HCT116 (cell line): ENCODE results near the gene SDC1. TPM values are rescaled to one million over a fixed set of nuclear protein-coding genes. Genes with fewer than 3 reads are reported as not detected.

Experiments used
- ATAC-seq: fragments of 200-7000 bp; cut with Tn5 transposase; 2 replicates; pipeline ENCODE4 v1.9.1; 2020; ENCODE audit warnings: mild to moderate bottlenecking, moderate library complexity
- BruUV-seq: library from RNA; stranded (reverse); fragments of 400-500 nt; replicated peaks from 2 replicates; lab custom pipeline; 2021; lab: Mats Ljungman, UMichigan
- CTCF ChIA-PET: fragments of 300-600 bp; sonication (Branson Sonifier 250); formaldehyde crosslinking; loops from one replicate; lab custom pipeline; 2021; ENCODE audit warnings: antibody characterized with exemption; lab: Charles Lee
- POLR2A ChIA-PET: fragments of 300-600, 350-600 bp; sonication (Branson Sonifier 250); formaldehyde crosslinking; loops from one replicate; lab custom pipeline; 2021; ENCODE audit warnings: antibody characterized with exemption; lab: Charles Lee
- RAD21 ChIA-PET, 2 experiments: fragments of 300-600 bp; sonication (Branson Sonifier 250); formaldehyde crosslinking; loops; one replicate each; lab custom pipeline; 2023; ENCODE audit warnings: low total read pairs in 2 of 2; ENCODE audit not compliant: uncharacterized antibody in 2 of 2, unreplicated experiment in 2 of 2, low non-redundant PET in 1 of 2; lab: Charles Lee
- DNase-seq: peaks from one replicate; pipeline ENCODE4 v3.0.0-alpha.2; 2010; ENCODE audit warnings: low read depth, low spot score
- H2AFZ ChIP-seq: fragments of 200-600 bp; shearing (Covaris generic), sonication (generic); 2 replicates; pipeline ENCODE4 v1.6.1; 2017; ENCODE audit warnings: low read depth, mixed run types, mixed read lengths, antibody characterized with exemption, low read length; ENCODE audit not compliant: poor library complexity, severe bottlenecking
- H3K27ac ChIP-seq: 2 replicates; pipeline ENCODE4 v1.5.1; 2012; ENCODE audit warnings: low read depth, low read length
- H3K27me3 ChIP-seq: fragments of 200-600 bp; sonication (generic); 2 replicates; pipeline ENCODE4 v1.6.1; 2016; ENCODE audit warnings: mixed run types, low read length, mixed read lengths; ENCODE audit not compliant: insufficient read depth
- H3K36me3 ChIP-seq, 2 experiments: fragments of 200-500 bp in 1 of 2; fragments of 200-600 bp in 1 of 2; sonication (Bioruptor generic) in 1 of 2; sonication (generic) in 1 of 2; 2 replicates each; pipeline versions ENCODE4 v1.5.1 to v1.6.1; 2014 to 2016; ENCODE audit warnings: low read length in 2 of 2, inconsistent platforms in 1 of 2, mixed read lengths in 1 of 2, mixed run types in 1 of 2; ENCODE audit not compliant: insufficient read depth in 2 of 2, control insufficient read depth in 1 of 2
- H3K4me1 ChIP-seq, 2 experiments: fragments of 200-600 bp in 1 of 2; sonication (generic) in 1 of 2; 2 replicates each; pipeline versions ENCODE4 v1.5.1 to v1.6.1; 2012 to 2017; ENCODE audit warnings: low read length in 2 of 2, inconsistent platforms in 1 of 2, mild to moderate bottlenecking in 1 of 2, mixed read lengths in 1 of 2, mixed run types in 1 of 2, moderate library complexity in 1 of 2; ENCODE audit not compliant: insufficient read depth in 2 of 2, control insufficient read depth in 1 of 2
- H3K4me2 ChIP-seq: fragments of 200-600 bp; sonication (generic); 2 replicates; pipeline ENCODE4 v1.6.1; 2017; ENCODE audit warnings: mixed run types, low read length, mixed read lengths
- H3K4me3 ChIP-seq, 2 experiments: fragments of 200-600 bp in 1 of 2; sonication (generic) in 1 of 2; replicated peaks in 1 of 2; 2 replicates each; pipeline ENCODE4 v1.5.1; 2011 to 2016; ENCODE audit warnings: low read length in 2 of 2, control low read depth in 1 of 2, low read depth in 1 of 2, mild to moderate bottlenecking in 1 of 2, mixed read lengths in 1 of 2, mixed run types in 1 of 2
- H3K79me2 ChIP-seq: fragments of 200-600 bp; sonication (generic); 2 replicates; pipeline ENCODE4 v1.6.1; 2017; ENCODE audit warnings: mild to moderate bottlenecking, mixed run types, low read length, moderate library complexity, mixed read lengths; ENCODE audit not compliant: insufficient read depth
- H3K9ac ChIP-seq: fragments of 200-600 bp; sonication (generic); 2 replicates; pipeline ENCODE4 v1.6.1; 2016; ENCODE audit warnings: low read length, mixed read lengths
- H3K9me2 ChIP-seq: fragments of 200-600 bp; sonication (generic), shearing (Covaris generic); 2 replicates; pipeline ENCODE4 v1.6.1; 2017; ENCODE audit warnings: mixed run types, mild to moderate bottlenecking, moderate library complexity; ENCODE audit not compliant: insufficient read depth
- H3K9me3 ChIP-seq, 2 experiments: fragments of 200-500 bp in 1 of 2; fragments of 200-600 bp in 1 of 2; sonication (Bioruptor generic) in 1 of 2; sonication (generic) in 1 of 2; 2 replicates each; pipeline ENCODE4 v1.6.1; 2014 to 2017; ENCODE audit warnings: low read length in 2 of 2, mixed read lengths in 2 of 2, inconsistent platforms in 1 of 2, low read depth in 1 of 2, mild to moderate bottlenecking in 1 of 2, mixed run types in 1 of 2, moderate library complexity in 1 of 2; ENCODE audit not compliant: control insufficient read depth in 1 of 2, insufficient read depth in 1 of 2
- H4K20me1 ChIP-seq: fragments of 200-600 bp; sonication (generic), shearing (Covaris generic); 2 replicates; pipeline ENCODE4 v1.6.1; 2017; ENCODE audit warnings: mixed run types, mild to moderate bottlenecking, moderate library complexity; ENCODE audit not compliant: insufficient read depth
- CTCF ChIP-seq, 3 experiments: fragments of 200-600 bp in 1 of 3; sonication (generic) in 1 of 3; IDR thresholded peaks in 2 of 3; conservative IDR thresholded peaks in 1 of 3; 2 replicates each; pipeline ENCODE4 v1.5.1; 2012 to 2017; ENCODE audit warnings: low read depth in 2 of 3, low read length in 2 of 3, antibody characterized with exemption in 1 of 3, borderline replicate concordance in 1 of 3, control low read depth in 1 of 3, mild to moderate bottlenecking in 1 of 3, mixed read lengths in 1 of 3, mixed run types in 1 of 3, moderate library complexity in 1 of 3; ENCODE audit not compliant: insufficient read depth in 1 of 3
- EZH2 ChIP-seq: fragments of 200-600 bp; sonication (generic); IDR thresholded peaks from 2 replicates; pipeline ENCODE4 v1.6.1; 2017; ENCODE audit warnings: antibody characterized with exemption, mixed run types
- JUND ChIP-seq: IDR thresholded peaks from 2 replicates; pipeline ENCODE4 v1.6.1; 2012
- REST ChIP-seq: IDR thresholded peaks from 2 replicates; pipeline ENCODE4 v1.6.1; 2012; ENCODE audit warnings: low read depth
- SIN3A ChIP-seq: IDR thresholded peaks from 2 replicates; pipeline ENCODE4 v1.6.1; 2012; ENCODE audit warnings: low read depth
- SP1 ChIP-seq: IDR thresholded peaks from 2 replicates; pipeline ENCODE4 v1.6.1; 2012; ENCODE audit warnings: low read depth
- ZFX ChIP-seq: fragments of 450-650 bp; IDR thresholded peaks from 2 replicates; pipeline ENCODE4 v1.6.1; 2017
- intact Hi-C: fragments of 100-400 bp; cut with micrococcal nuclease; formaldehyde crosslinking; loops from 2 replicates; pipeline ENCODE4 v1.10.0; 2022
- total RNA-seq: library from RNA; stranded (reverse); gene quantifications from one replicate; pipeline ENCODE4 v1.2.1, GENCODE V29; 2021; ENCODE audit not compliant: unreplicated experiment

Gene SDC1
- total RNA-seq, 1 experiment from 2014 or later = 32.0 TPM

GRCh38 chr2:20222014-20222768 lies 2.7 kb downstream of the SDC1 start:
- Histone ChIP-seq H3K27ac (no peak overlapping the region; the same call in 1 of the 2 replicates), H4K20me1 (no peaks in the 10 kb centered on the region), H3K4me2 (peak overlapping the region; percentile 93), H3K9me2 (no peaks in the 10 kb centered on the region), H3K4me1 (peaks cover 21 to 63% of the 10 kb centered on the region in 2 experiments), H2AFZ (no peak overlapping the region), H3K27me3 (no peaks in the 10 kb centered on the region), H3K79me2 (peaks cover 41% of the 10 kb centered on the region), H3K9ac (peak overlapping the region; percentile 75), H3K4me3 (no peak overlapping the region), H3K36me3 (no peaks in the 10 kb centered on the region), H3K9me3 (no peaks in the 10 kb centered on the region)
- CTCF ChIA-PET = interaction anchor here (1.2 to 1.4 kb wide), 2 partner anchors 10 to 15 kb away, joined by 3 to 4 read pairs; no protein-coding TSS in a partner anchor
- intact Hi-C loops = loop anchor here (5.0 kb wide), 1 partner anchor 85 kb away; no protein-coding TSS in a partner anchor
- RAD21 ChIA-PET = no interaction called here
- TF ChIP-seq ZFX (no peak), EZH2 (no peak), REST (no peak), SP1 (no peak), SIN3A (no peak), JUND (no peak), CTCF (IDR thresholded peaks at IDR 0.05 in 2 of 3, conservative IDR thresholded peaks at IDR 0.05 in 1 of 3; ENCODE audit: borderline replicate concordance in 1 of 3, insufficient read depth in 1 of 3, low read depth in 2 of 3, low read length in 2 of 3) (no peak)
- POLR2A ChIA-PET = no interaction called here
- ATAC-seq = no peak
- no TSS peak for BruUV-seq
- no peak for DNase-seq
